Measurements from ENCODE around the gene ATP6AP1. TPM values are rescaled to one million over a fixed set of nuclear protein-coding genes. Genes with fewer than 3 reads are reported as not detected.

The ATP6AP1 gene
- total and polyA plus RNA-seq, 2 of the 13 experiments (the other 11 are each of a cell fraction or from before 2014, with no cell fraction given), result 56.7 to 110 TPM

GRCh38 chrX:154401045-154401799 lies 27.3 kb upstream of the ATP6AP1 start (continued):
- TF ChIP-seq, protein P1, sequence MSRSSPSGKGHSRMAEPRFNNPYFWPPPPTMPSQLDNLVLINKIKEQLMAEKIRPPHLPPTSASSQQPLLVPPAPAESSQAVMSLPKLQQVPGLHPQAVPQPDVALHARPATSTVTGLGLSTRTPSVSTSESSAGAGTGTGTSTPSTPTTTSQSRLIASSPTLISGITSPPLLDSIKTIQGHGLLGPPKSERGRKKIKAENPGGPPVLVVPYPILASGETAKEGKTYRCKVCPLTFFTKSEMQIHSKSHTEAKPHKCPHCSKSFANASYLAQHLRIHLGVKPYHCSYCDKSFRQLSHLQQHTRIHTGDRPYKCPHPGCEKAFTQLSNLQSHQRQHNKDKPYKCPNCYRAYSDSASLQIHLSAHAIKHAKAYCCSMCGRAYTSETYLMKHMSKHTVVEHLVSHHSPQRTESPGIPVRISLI (CRISPR knock-in tag; IDR thresholded peaks at IDR 0.05; ENCODE audit: borderline replicate concordance), result no peak
- TF ChIP-seq, protein P2, sequence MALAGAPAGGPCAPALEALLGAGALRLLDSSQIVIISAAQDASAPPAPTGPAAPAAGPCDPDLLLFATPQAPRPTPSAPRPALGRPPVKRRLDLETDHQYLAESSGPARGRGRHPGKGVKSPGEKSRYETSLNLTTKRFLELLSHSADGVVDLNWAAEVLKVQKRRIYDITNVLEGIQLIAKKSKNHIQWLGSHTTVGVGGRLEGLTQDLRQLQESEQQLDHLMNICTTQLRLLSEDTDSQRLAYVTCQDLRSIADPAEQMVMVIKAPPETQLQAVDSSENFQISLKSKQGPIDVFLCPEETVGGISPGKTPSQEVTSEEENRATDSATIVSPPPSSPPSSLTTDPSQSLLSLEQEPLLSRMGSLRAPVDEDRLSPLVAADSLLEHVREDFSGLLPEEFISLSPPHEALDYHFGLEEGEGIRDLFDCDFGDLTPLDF (CRISPR knock-in tag; IDR thresholded peaks at IDR 0.05), result no peak
- TF ChIP-seq RFX1 (IDR thresholded peaks at IDR 0.05) (no peak), DR1 (CRISPR knock-in tag; IDR thresholded peaks at IDR 0.05) (no peak), FIP1L1 (IDR thresholded peaks at IDR 0.05; ENCODE audit: borderline replicate concordance, insufficient read depth, low read depth, low read length) (no peak), SUZ12 (IDR thresholded peaks at IDR 0.05; ENCODE audit: low read depth, low read length) (no peak), ZFP36 (IDR thresholded peaks at IDR 0.05; ENCODE audit: borderline replicate concordance, low read depth, low read length, partially characterized antibody) (no peak), ZNF414 (CRISPR knock-in tag; IDR thresholded peaks at IDR 0.05) (no peak), SNAPC2 (CRISPR knock-in tag; IDR thresholded peaks at IDR 0.05) (0 out of 2 replicates have a peak, but pooled peaks have one; percentile 38), MAZ (IDR thresholded peaks at IDR 0.05; ENCODE audit: borderline replicate concordance, low read depth, low read length) (peak; percentile 22; the same call in 1 of the 2 replicates), MAZ (CRISPR knock-in tag; IDR thresholded peaks at IDR 0.05; ENCODE audit: low read depth) (0 out of 2 replicates have a peak, but pooled peaks have one; percentile 32), ZNF407 (CRISPR knock-in tag; IDR thresholded peaks at IDR 0.05; ENCODE audit: not compliant biosample characterization) (no peak), ZBTB8A (CRISPR knock-in tag; IDR thresholded peaks at IDR 0.05; ENCODE audit: borderline replicate concordance, low read depth) (no peak), NFYB (CRISPR knock-in tag; IDR thresholded peaks at IDR 0.05) (no peak), SIN3A (IDR thresholded peaks at IDR 0.05; ENCODE audit: borderline replicate concordance, low read depth, low read length) (no peak), TMF1 (CRISPR knock-in tag; IDR thresholded peaks at IDR 0.05; ENCODE audit: low read depth) (0 out of 2 replicates have a peak, but pooled peaks have one; percentile 50), ATRX (CRISPR knock-in tag; IDR thresholded peaks at IDR 0.05; ENCODE audit: borderline replicate concordance) (no peak), ARNT2 (CRISPR knock-in tag; IDR thresholded peaks at IDR 0.05; ENCODE audit: low read depth) (no peak)
